Activated T-helper 2 cell treated with anti-CD3 and anti-CD28 coated beads, Interferon-gamma antibody, Interleukin-2, Interleukin-4, amounts not matched to agents 10 μg/mL and 5 μg/mL and 100 μg/mL, durations not matched to agents 14 hours and 24 hours and 36 hours (primary cell): ENCODE data around the gene FIZ1. TPM values are rescaled to one million over a fixed set of nuclear protein-coding genes. Genes with fewer than 3 reads are reported as not detected.

Source experiments
- DNase-seq: peaks from one replicate; pipeline ENCODE4 v3.0.0; 2021; ENCODE audit warnings: low spot score
- H3K27ac Mint-ChIP-seq: one replicate; pipeline ENCODE4 v1.8.0; 2021; ENCODE audit warnings: mixed read lengths
- H3K27me3 Mint-ChIP-seq: one replicate; pipeline ENCODE4 v1.8.0; 2021; ENCODE audit warnings: low read depth, mixed read lengths
- H3K36me3 Mint-ChIP-seq: one replicate; pipeline ENCODE4 v1.8.0; 2021; ENCODE audit warnings: low read depth, mixed read lengths
- H3K4me1 Mint-ChIP-seq: one replicate; pipeline ENCODE4 v1.8.0; 2021; ENCODE audit warnings: low read depth, mixed read lengths
- H3K4me3 Mint-ChIP-seq: one replicate; pipeline ENCODE4 v1.8.0; 2021; ENCODE audit warnings: low read depth, mild to moderate bottlenecking, moderate library complexity, mixed read lengths
- H3K9me3 Mint-ChIP-seq: one replicate; pipeline ENCODE4 v1.8.0; 2021; ENCODE audit warnings: mixed read lengths
- intact Hi-C: fragments of 100-400 bp; cut with micrococcal nuclease; formaldehyde crosslinking; loops from one replicate; pipeline ENCODE4 v1.15.1; 2023
- total RNA-seq: library from RNA; stranded (reverse); gene quantifications from 2 replicates; pipeline ENCODE4 v1.2.3, GENCODE V29; 2022

FIZ1 gene
- total RNA-seq, 1 donor from 2014 or later, result 18.9 TPM

DNA sequence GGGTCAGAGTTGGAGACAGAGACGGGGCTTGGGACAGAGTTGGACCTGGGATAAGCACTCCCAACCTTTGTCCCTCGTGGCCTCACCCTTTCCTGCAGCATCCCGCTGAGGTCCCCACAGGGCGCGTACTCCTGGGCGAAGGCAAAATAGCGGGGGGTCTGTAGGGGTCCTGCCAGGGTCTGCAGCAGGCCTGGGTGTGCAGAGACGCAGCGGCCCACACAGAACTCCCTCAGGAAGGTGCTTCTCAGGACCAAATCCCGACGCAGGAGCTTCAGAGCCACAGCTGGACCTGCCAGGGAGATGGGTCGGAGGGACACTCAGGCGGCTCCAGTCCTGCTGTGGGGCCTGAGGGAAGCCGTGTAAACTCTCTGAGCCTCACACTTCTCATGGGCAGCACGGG, 55.3 kb downstream of the FIZ1 start:
- no peak overlapping the region for H3K27ac Mint-ChIP-seq
- intact Hi-C loops, result no loop called here
- no peaks in the 10 kb centered on the region for H3K4me1 Mint-ChIP-seq
- no peak for DNase-seq
- peaks cover 3% of the 10 kb centered on the region for H3K27me3 Mint-ChIP-seq
- no peaks in the 10 kb centered on the region for H3K36me3 Mint-ChIP-seq
- no peaks in the 10 kb centered on the region for H3K9me3 Mint-ChIP-seq
- no peak overlapping the region for H3K4me3 Mint-ChIP-seq

DNA sequence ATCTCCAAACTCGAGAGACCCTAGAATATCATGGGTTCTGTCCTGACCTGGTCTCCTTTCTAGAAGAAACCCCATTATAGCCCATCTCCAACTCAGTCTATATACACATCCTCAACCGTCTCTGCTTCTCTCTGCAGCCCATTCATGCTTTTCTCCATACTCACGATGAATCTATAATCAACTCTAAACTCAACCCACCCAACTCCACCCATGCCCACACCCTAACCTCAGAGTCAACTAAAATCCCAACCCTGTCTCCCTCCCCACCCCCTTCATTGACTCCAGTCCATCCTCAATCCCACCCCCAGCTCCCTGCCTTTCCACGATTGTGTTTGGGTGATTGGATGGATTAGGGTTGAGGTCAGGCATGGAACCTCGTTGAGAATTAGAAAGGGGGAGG, 55.8 kb downstream of the FIZ1 start:
- no peak overlapping the region for H3K27ac Mint-ChIP-seq
- no peak for DNase-seq
- no peaks in the 10 kb centered on the region for H3K9me3 Mint-ChIP-seq
- H3K36me3 Mint-ChIP-seq, result no peaks in the 10 kb centered on the region
- H3K4me1 Mint-ChIP-seq, result no peaks in the 10 kb centered on the region
- peaks cover 3% of the 10 kb centered on the region for H3K27me3 Mint-ChIP-seq
- H3K4me3 Mint-ChIP-seq, result no peak overlapping the region
- intact Hi-C loops, result no loop called here

DNA sequence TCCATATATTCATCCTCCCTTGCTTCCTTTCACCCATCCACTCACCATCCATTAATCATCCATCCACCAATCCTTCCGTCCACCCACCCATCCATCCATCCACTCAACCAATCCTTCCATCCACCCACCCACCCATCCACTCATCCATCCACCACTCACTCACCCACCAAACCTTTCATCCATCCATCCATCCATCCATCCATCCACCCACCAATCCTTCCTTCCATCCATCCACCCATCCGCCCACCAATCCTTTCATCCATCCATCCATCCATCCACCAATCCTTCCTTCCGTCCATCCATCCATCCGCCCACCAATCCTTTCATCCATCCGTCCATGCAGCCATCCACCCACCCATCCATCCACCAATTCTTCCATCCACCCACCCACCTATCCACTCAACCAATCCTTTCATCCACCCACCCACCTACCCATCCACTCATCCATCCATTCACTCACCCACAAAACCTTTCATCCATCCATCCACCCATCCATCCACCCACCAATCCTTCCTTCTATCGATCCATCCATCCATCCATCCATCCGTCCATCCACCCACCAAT, 56.9 kb downstream of the FIZ1 start:
- H3K27ac Mint-ChIP-seq, result no peak overlapping the region
- H3K36me3 Mint-ChIP-seq, result no peaks in the 10 kb centered on the region
- no peak overlapping the region for H3K4me3 Mint-ChIP-seq
- peaks cover 2% of the 10 kb centered on the region for H3K27me3 Mint-ChIP-seq
- DNase-seq, result no peak
- H3K9me3 Mint-ChIP-seq, result no peaks in the 10 kb centered on the region
- intact Hi-C loops, result no loop called here
- H3K4me1 Mint-ChIP-seq, result no peaks in the 10 kb centered on the region

Other genes starting within 250 kb of the FIZ1 start
- gene COX6B2, start 244.8 kb downstream of the FIZ1 start, total RNA-seq, result 1.8 TPM in 1 of 2 replicates, not detected in the other
- gene GARIN5B, start 236.3 kb downstream of the FIZ1 start, total RNA-seq, result not detected in 2 replicates
- gene IL11, start 229.1 kb downstream of the FIZ1 start, total RNA-seq, result 0.25 and 0.32 TPM in 2 replicates
- gene TMEM190, start 222.7 kb downstream of the FIZ1 start, total RNA-seq, result not detected in 2 replicates
- 7.9 and 10.5 TPM in 2 replicates for gene TMEM238, start 215.2 kb downstream of the FIZ1 start, total RNA-seq
- gene RPL28, start 213.6 kb downstream of the FIZ1 start, total RNA-seq, result 2,206 and 2,207 TPM in 2 replicates
- 210 and 220 TPM in 2 replicates for gene UBE2S, start 191.7 kb downstream of the FIZ1 start, total RNA-seq
- gene SHISA7, start 156.2 kb downstream of the FIZ1 start, total RNA-seq, result not detected in 2 replicates
- gene ISOC2, start 137.9 kb downstream of the FIZ1 start, total RNA-seq, result 30.4 and 34.8 TPM in 2 replicates
- not detected in 2 replicates for gene C19orf85, start 134.8 kb downstream of the FIZ1 start, total RNA-seq
- gene ZNF628, start 122.9 kb downstream of the FIZ1 start, total RNA-seq, result 8.6 and 9.5 TPM in 2 replicates
- 20.0 and 20.2 TPM in 2 replicates for gene NAT14, start 114.3 kb downstream of the FIZ1 start, total RNA-seq
- 0.41 and 0.71 TPM in 2 replicates for gene SSC5D, start 111.1 kb downstream of the FIZ1 start, total RNA-seq
- gene SBK2, start 62.4 kb downstream of the FIZ1 start, total RNA-seq, result not detected in 2 replicates
- gene SBK3, start 54.0 kb downstream of the FIZ1 start, total RNA-seq, result not detected in 2 replicates
- 8.2 and 10.7 TPM in 2 replicates for gene ZNF579, start 18.7 kb downstream of the FIZ1 start, total RNA-seq
- gene ZNF524, start 771 bp upstream of the FIZ1 start, total RNA-seq, result 18.4 and 19.7 TPM in 2 replicates
- 13.5 and 13.6 TPM in 2 replicates for gene ZNF865, start 6.1 kb upstream of the FIZ1 start, total RNA-seq
- gene ZNF784, start 25.0 kb upstream of the FIZ1 start, total RNA-seq, result 4.3 and 4.9 TPM in 2 replicates
- gene ZNF580, start 41.5 kb upstream of the FIZ1 start, total RNA-seq, result 32.1 and 33.3 TPM in 2 replicates
- gene ZNF581, start 44.1 kb upstream of the FIZ1 start, total RNA-seq, result 26.6 and 27.0 TPM in 2 replicates
- 7.2 and 8.1 TPM in 2 replicates for gene CCDC106, start 48.7 kb upstream of the FIZ1 start, total RNA-seq
- 344 and 351 TPM in 2 replicates for gene U2AF2, start 55.5 kb upstream of the FIZ1 start, total RNA-seq
- gene EPN1, start 75.7 kb upstream of the FIZ1 start, total RNA-seq, result 40.3 and 41.8 TPM in 2 replicates
- gene NLRP9, start 138.9 kb upstream of the FIZ1 start, total RNA-seq, result not detected in 2 replicates
- gene RFPL4A, start 159.6 kb upstream of the FIZ1 start, total RNA-seq, result not detected in 2 replicates
- gene RFPL4AL1, start 169.6 kb upstream of the FIZ1 start, total RNA-seq, result not detected in 2 replicates
- not detected in 2 replicates for gene NLRP11, start 232.5 kb upstream of the FIZ1 start, total RNA-seq
- gene NLRP4, start 237.0 kb upstream of the FIZ1 start, total RNA-seq, result not detected in 2 replicates